Skin epidermis (tissue), 12 donors: ENCODE results near the gene ICE2.

Experiments
- H3K27ac ChIP-seq, 21 experiments: fragments of 200-600 bp; sonication (generic) in 11 of 21; one replicate each; pipeline ENCODE4 v1.5.0; 2020; ENCODE audit warnings: mild to moderate bottlenecking in 3 of 21, inconsistent platforms in 2 of 21, moderate library complexity in 2 of 21
- H3K4me3 ChIP-seq, 7 experiments: fragments of 200-600 bp; sonication (generic) in 2 of 7; one replicate each; pipeline ENCODE4 v1.5.0; 2020; ENCODE audit warnings: inconsistent platforms in 2 of 7, mild to moderate bottlenecking in 2 of 7, moderate library complexity in 1 of 7

Gene ICE2

GRCh38 chr15:60478566-60479360 lies at the start of gene ICE2:
TSS of gene ICE2 (minus strand) at chr15:60479142. CDS start at chr15:60477977, 1,165 bp downstream.
- peak within 1 kb of the TSS; percentile 79 to 99 (median 95) for H3K27ac ChIP-seq
- peak within 1 kb of the TSS; percentile 55 to 87 (median 73) for H3K4me3 ChIP-seq

- Histone ChIP-seq H3K4me3 (no peak overlapping the region), H3K27ac (peak overlapping the region in 1 of 21 experiments; percentile 18)
Observed at GRCh38 chr15:60528530-60528929, 49.6 kb upstream of the ICE2 start.

GRCh38 chr15:60527456-60527855 lies 48.5 kb upstream of the ICE2 start:
- H3K4me3 ChIP-seq = no peak overlapping the region
- H3K27ac ChIP-seq = peak overlapping the region in 3 of 21 experiments; percentile 3 to 18 (median 9)

- Histone ChIP-seq H3K4me3 (no peak overlapping the region), H3K27ac (peak overlapping the region in 4 of 21 experiments; percentile 4 to 50 (median 26))
Observed at GRCh38 chr15:60526127-60526616, 47.2 kb upstream of the ICE2 start.

- peak overlapping the region in 4 of 21 experiments; percentile 4 to 50 (median 26) for H3K27ac ChIP-seq
Observed at GRCh38 chr15:60525341-60526039, 46.5 kb upstream of the ICE2 start.

GRCh38 chr15:60523056-60523455 lies 44.1 kb upstream of the ICE2 start:
- no peak overlapping the region for H3K27ac ChIP-seq
- H3K4me3 ChIP-seq = no peak overlapping the region

More at GRCh38 chr15:60525341-60526039, 46.5 kb upstream of the ICE2 start:
- H3K4me3 ChIP-seq = no peak overlapping the region

- H3K27ac ChIP-seq = peak overlapping the region in 1 of 21 experiments; percentile 4
- no peak overlapping the region for H3K4me3 ChIP-seq
Observed at GRCh38 chr15:60520825-60521368, 42.0 kb upstream of the ICE2 start.

- no peak overlapping the region for H3K4me3 ChIP-seq
- peak overlapping the region in 3 of 21 experiments; percentile 4 to 7 (median 5) for H3K27ac ChIP-seq
Observed at GRCh38 chr15:60520013-60520824, 41.3 kb upstream of the ICE2 start.

- Histone ChIP-seq H3K4me3 (no peak overlapping the region), H3K27ac (no peak overlapping the region)
Observed at GRCh38 chr15:60519218-60519617, 40.3 kb upstream of the ICE2 start.

- peak overlapping the region in 1 of 21 experiments; percentile 36 for H3K27ac ChIP-seq
- no peak overlapping the region for H3K4me3 ChIP-seq
Observed at GRCh38 chr15:60518511-60518910, 39.6 kb upstream of the ICE2 start.

- H3K4me3 ChIP-seq = no peak overlapping the region
- H3K27ac ChIP-seq = no peak overlapping the region
Observed at GRCh38 chr15:60514261-60514881, 35.4 kb upstream of the ICE2 start.

- Histone ChIP-seq H3K4me3 (no peak overlapping the region), H3K27ac (no peak overlapping the region)
Observed at GRCh38 chr15:60513676-60514075, 34.7 kb upstream of the ICE2 start.

GRCh38 chr15:60512937-60513336 lies 34.0 kb upstream of the ICE2 start:
- Histone ChIP-seq H3K27ac (no peak overlapping the region), H3K4me3 (no peak overlapping the region)

- Histone ChIP-seq H3K27ac (no peak overlapping the region), H3K4me3 (no peak overlapping the region)
Observed at GRCh38 chr15:60511351-60512031, 32.5 kb upstream of the ICE2 start.

GRCh38 chr15:60510006-60510405 lies 31.1 kb upstream of the ICE2 start:
- H3K27ac ChIP-seq = no peak overlapping the region
- H3K4me3 ChIP-seq = no peak overlapping the region

GRCh38 chr15:60509470-60509869 lies 30.5 kb upstream of the ICE2 start:
- Histone ChIP-seq H3K4me3 (no peak overlapping the region), H3K27ac (peak overlapping the region in 2 of 21 experiments; percentile 8 to 43)

GRCh38 chr15:60508442-60508841 lies 29.5 kb upstream of the ICE2 start:
- H3K27ac ChIP-seq = peak overlapping the region in 4 of 21 experiments; percentile 8 to 51 (median 31)
- no peak overlapping the region for H3K4me3 ChIP-seq

- Histone ChIP-seq H3K4me3 (no peak overlapping the region), H3K27ac (peak overlapping the region in 5 of 21 experiments; percentile 3 to 51 (median 29))
Observed at GRCh38 chr15:60507596-60508424, 28.9 kb upstream of the ICE2 start.
